Endothelial cell of umbilical vein (primary cell): ENCODE data around the gene PRDM11. TPM values are rescaled to one million over a fixed set of nuclear protein-coding genes. Genes with fewer than 3 reads are reported as not detected.

Experiments
- BruUV-seq: library from RNA; stranded (reverse); fragments of 400-500 nt; replicated peaks from 2 replicates; lab custom pipeline; 2021; lab: Mats Ljungman, UMichigan
- CTCF ChIA-PET: fragments of 300-600, 350-600 bp; sonication (Branson Sonifier 250); formaldehyde crosslinking; loops from one replicate; lab custom pipeline; 2021; ENCODE audit warnings: antibody characterized with exemption, inconsistent platforms; lab: Charles Lee
- POLR2A ChIA-PET: fragments of 300-600, 350-600 bp; sonication (Branson Sonifier 250); formaldehyde crosslinking; loops from one replicate; lab custom pipeline; 2021; ENCODE audit warnings: antibody characterized with exemption, inconsistent platforms; lab: Charles Lee
- DNase-seq: peaks from one replicate; pipeline ENCODE4 v3.0.0-alpha.2; 2011; ENCODE audit warnings: low read depth, low spot score
- FAIRE-seq: peaks from 2 replicates; lab custom pipeline; 2011; peaks lifted over from hg19 to GRCh38; lab: Jason Lieb, UNC
- H2AFZ ChIP-seq: 2 replicates; pipeline ENCODE4 v1.6.0; 2012; ENCODE audit warnings: low read depth, low read length, control low read depth, inconsistent platforms
- H3K27ac ChIP-seq: 2 replicates; pipeline ENCODE4 v1.5.1; 2011; ENCODE audit warnings: low read depth, mild to moderate bottlenecking, control low read depth, low read length, moderate library complexity; ENCODE audit not compliant: insufficient read depth
- H3K27me3 ChIP-seq, 2 experiments: 2 replicates each; pipeline versions ENCODE4 v1.6.0 to v1.6.1; 2011; ENCODE audit warnings: low read length in 2 of 2, mixed read lengths in 1 of 2; ENCODE audit not compliant: control insufficient read depth in 2 of 2, insufficient read depth in 2 of 2
- H3K36me3 ChIP-seq, 2 experiments: 2 replicates in 1 of 2; 3 replicates in 1 of 2; pipeline ENCODE4 v1.5.1; 2011; ENCODE audit warnings: low read length in 2 of 2, mild to moderate bottlenecking in 1 of 2, moderate library complexity in 1 of 2; ENCODE audit not compliant: control insufficient read depth in 2 of 2, insufficient read depth in 2 of 2; ENCODE audit errors: extremely low read depth in 1 of 2
- H3K4me1 ChIP-seq: 3 replicates; pipeline ENCODE4 v1.5.1; 2011; ENCODE audit warnings: mild to moderate bottlenecking, low read length; ENCODE audit not compliant: control insufficient read depth, insufficient read depth; ENCODE audit errors: extremely low read depth
- H3K4me2 ChIP-seq: 2 replicates; pipeline ENCODE4 v1.6.1; 2011; ENCODE audit warnings: low read length, control low read depth, mixed read lengths; ENCODE audit not compliant: insufficient read depth
- H3K4me3 ChIP-seq, 3 experiments: fragments of 200-600 bp in 1 of 3; sonication (generic), shearing (Covaris generic) in 1 of 3; replicated peaks in 1 of 3; 2 replicates each; pipeline ENCODE4 v1.5.1; 2011 to 2016; ENCODE audit warnings: control low read depth in 3 of 3, low read length in 3 of 3, mild to moderate bottlenecking in 2 of 3, inconsistent platforms in 1 of 3, low read depth in 1 of 3, moderate library complexity in 1 of 3; ENCODE audit not compliant: insufficient read depth in 1 of 3
- H3K79me2 ChIP-seq: 2 replicates; pipeline ENCODE4 v1.6.0; 2012; ENCODE audit warnings: low read length, inconsistent platforms; ENCODE audit not compliant: control insufficient read depth, insufficient read depth
- H3K9ac ChIP-seq: replicated peaks from 2 replicates; pipeline ENCODE3; 2011; ENCODE audit warnings: low read length, control low read depth; ENCODE audit not compliant: insufficient read depth; ENCODE audit errors: extremely low read depth
- H3K9me1 ChIP-seq: replicated peaks from 3 replicates; pipeline ENCODE4 v1.6.0; 2011; ENCODE audit warnings: mild to moderate bottlenecking, low read length; ENCODE audit not compliant: control insufficient read depth, insufficient read depth; ENCODE audit errors: extremely low read depth
- H3K9me3 ChIP-seq: replicated peaks from 2 replicates; pipeline ENCODE4 v1.5.1; 2012; ENCODE audit warnings: low read length, inconsistent platforms; ENCODE audit not compliant: control insufficient read depth, insufficient read depth
- H4K20me1 ChIP-seq: replicated peaks from 2 replicates; pipeline ENCODE3; 2011; ENCODE audit warnings: mild to moderate bottlenecking, low read length; ENCODE audit not compliant: control insufficient read depth, insufficient read depth; ENCODE audit errors: extremely low read depth
- EZH2 ChIP-seq: IDR thresholded peaks from 2 replicates; pipeline ENCODE4 v1.6.1; 2012; ENCODE audit warnings: borderline replicate concordance, low read depth, mild to moderate bottlenecking, moderate library complexity, low read length, inconsistent platforms; ENCODE audit not compliant: severe bottlenecking
- FOS ChIP-seq: IDR thresholded peaks from 2 replicates; pipeline ENCODE4 v1.6.1; 2011; ENCODE audit warnings: mild to moderate bottlenecking, low read length, moderate library complexity, borderline replicate concordance; ENCODE audit not compliant: insufficient read depth
- GATA2 ChIP-seq: IDR thresholded peaks from 2 replicates; pipeline ENCODE4 v1.7.0; 2011; ENCODE audit warnings: low read depth, mild to moderate bottlenecking, moderate library complexity, mixed read lengths, low read length; ENCODE audit not compliant: insufficient read length, insufficient read depth
- JUN ChIP-seq: IDR thresholded peaks from 2 replicates; pipeline ENCODE4 v1.6.1; 2011; ENCODE audit warnings: borderline replicate concordance, low read depth; ENCODE audit not compliant: insufficient read length, insufficient read depth
- MYC ChIP-seq: IDR thresholded peaks from one replicate; pipeline ENCODE4 v1.6.1; 2011; ENCODE audit warnings: mild to moderate bottlenecking, low read depth, low read length
- POLR2A ChIP-seq: IDR thresholded peaks from 2 replicates; pipeline ENCODE4 v1.6.1; 2012; ENCODE audit warnings: low read depth, mild to moderate bottlenecking, control low read depth, low read length
- POLR2AphosphoS5 ChIP-seq: IDR thresholded peaks from 2 replicates; pipeline ENCODE4 v1.6.1; 2012; ENCODE audit warnings: low read depth, mild to moderate bottlenecking, control low read depth, low read length, moderate library complexity; ENCODE audit not compliant: insufficient read depth
- dilution Hi-C: fragments of 300-500 bp; cut with MboI; formaldehyde crosslinking; loops from one replicate; pipeline ENCODE4 v1.15.0; 2019; ENCODE audit warnings: low sequenced_read_pairs; ENCODE audit not compliant: extremely low pct_ligation_motif_present
- intact Hi-C: fragments of 100-400 bp; cut with micrococcal nuclease; formaldehyde crosslinking; loops from one replicate; pipeline ENCODE4 v1.10.0; 2022
- polyA plus RNA-seq, 4 experiments: library from polyadenylated mRNA; depleted of rRNA in 3 of 4; stranded (reverse) in 3 of 4; unstranded in 1 of 4; fragments of >200 nt; gene quantifications; 2 replicates each; pipeline versions ENCODE4 v1.2.1 to v1.2.3, GENCODE V29; 2011 to 2012; ENCODE audit warnings: missing spikeins in 1 of 4
- total RNA-seq: library from RNA; stranded (reverse); gene quantifications from 2 replicates; pipeline ENCODE4 v1.2.3, GENCODE V29; 2021
- TF ChIP-seq, protein P1 (sequence below), 2 donors: IDR thresholded peaks; 1 replicate in 1 of 2; 2 replicates in 1 of 2; pipeline ENCODE4 v1.5.1; 2011; ENCODE audit warnings: low read length in 2 of 2, mild to moderate bottlenecking in 2 of 2, moderate library complexity in 2 of 2, control low read depth in 1 of 2, inconsistent platforms in 1 of 2, low read depth in 1 of 2; ENCODE audit not compliant: insufficient read depth in 1 of 2; ENCODE audit errors: extremely low read depth in 1 of 2
- TF ChIP-seq, protein P2 (sequence below): IDR thresholded peaks from 2 replicates; pipeline ENCODE4 v1.6.1; 2011; ENCODE audit not compliant: insufficient read depth, insufficient read length

Gene PRDM11
- total and polyA plus RNA-seq, 2 donors (not counting 3 experiments of a cell fraction or from before 2014, with no cell fraction given), result 6.9 to 14.1 TPM

DNA sequence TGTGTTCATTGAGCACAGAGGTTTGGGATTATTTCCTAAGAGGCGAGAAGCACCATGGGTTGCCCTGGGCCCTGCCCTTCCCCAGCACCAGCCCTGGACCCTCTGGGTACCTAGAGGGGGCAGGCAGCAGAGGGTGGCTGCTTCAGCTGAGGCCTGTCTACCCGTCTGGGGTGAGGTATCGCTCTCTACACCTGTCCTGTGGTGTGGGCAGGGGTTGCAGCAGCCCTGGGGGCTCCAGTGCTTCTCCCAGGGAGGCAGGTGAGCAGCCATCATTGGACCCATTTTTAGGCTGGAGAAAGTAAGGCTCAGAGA is 15.6 kb downstream of the PRDM11 start:
- no peak overlapping the region for H3K4me2 ChIP-seq
- FAIRE-seq (no peak), DNase-seq (no peak)
- H3K27me3 ChIP-seq, result no peaks in the 10 kb centered on the region
- no peaks in the 10 kb centered on the region for H3K9me3 ChIP-seq
- no peak overlapping the region for H3K9ac ChIP-seq
- no peaks in the 10 kb centered on the region for H3K4me1 ChIP-seq
- TF ChIP-seq JUN, result no peak
- TF ChIP-seq POLR2AphosphoS5, result no peak
- TF ChIP-seq, protein P1, sequence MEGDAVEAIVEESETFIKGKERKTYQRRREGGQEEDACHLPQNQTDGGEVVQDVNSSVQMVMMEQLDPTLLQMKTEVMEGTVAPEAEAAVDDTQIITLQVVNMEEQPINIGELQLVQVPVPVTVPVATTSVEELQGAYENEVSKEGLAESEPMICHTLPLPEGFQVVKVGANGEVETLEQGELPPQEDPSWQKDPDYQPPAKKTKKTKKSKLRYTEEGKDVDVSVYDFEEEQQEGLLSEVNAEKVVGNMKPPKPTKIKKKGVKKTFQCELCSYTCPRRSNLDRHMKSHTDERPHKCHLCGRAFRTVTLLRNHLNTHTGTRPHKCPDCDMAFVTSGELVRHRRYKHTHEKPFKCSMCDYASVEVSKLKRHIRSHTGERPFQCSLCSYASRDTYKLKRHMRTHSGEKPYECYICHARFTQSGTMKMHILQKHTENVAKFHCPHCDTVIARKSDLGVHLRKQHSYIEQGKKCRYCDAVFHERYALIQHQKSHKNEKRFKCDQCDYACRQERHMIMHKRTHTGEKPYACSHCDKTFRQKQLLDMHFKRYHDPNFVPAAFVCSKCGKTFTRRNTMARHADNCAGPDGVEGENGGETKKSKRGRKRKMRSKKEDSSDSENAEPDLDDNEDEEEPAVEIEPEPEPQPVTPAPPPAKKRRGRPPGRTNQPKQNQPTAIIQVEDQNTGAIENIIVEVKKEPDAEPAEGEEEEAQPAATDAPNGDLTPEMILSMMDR (IDR thresholded peaks at IDR 0.05; ENCODE audit: extremely low read depth in 1 of 2, insufficient read depth in 1 of 2, low read depth in 1 of 2, low read length in 2 of 2), result no peak
- no peak for TF ChIP-seq GATA2
- TF ChIP-seq, protein P2, sequence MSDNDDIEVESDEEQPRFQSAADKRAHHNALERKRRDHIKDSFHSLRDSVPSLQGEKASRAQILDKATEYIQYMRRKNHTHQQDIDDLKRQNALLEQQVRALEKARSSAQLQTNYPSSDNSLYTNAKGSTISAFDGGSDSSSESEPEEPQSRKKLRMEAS, result no peak
- TF ChIP-seq POLR2A, result no peak
- no peak for TF ChIP-seq MYC
- TF ChIP-seq FOS, result no peak
- no peak for TF ChIP-seq EZH2
- H3K4me3 ChIP-seq, result no peak overlapping the region
- H3K27ac ChIP-seq, result no peak overlapping the region
- intact Hi-C loops, result no loop called here
- H2AFZ ChIP-seq, result no peak overlapping the region
- CTCF ChIA-PET, result no interaction called here
- no peaks in the 10 kb centered on the region for H4K20me1 ChIP-seq
- no peaks in the 10 kb centered on the region for H3K36me3 ChIP-seq
- BruUV-seq, result no TSS peak
- dilution Hi-C loops, result no loop called here
- no peaks in the 10 kb centered on the region for H3K9me1 ChIP-seq
- H3K79me2 ChIP-seq, result no peaks in the 10 kb centered on the region
- POLR2A ChIA-PET, result no interaction called here
